ENCODE measurements around the gene ASB1. TPM values are rescaled to one million over a fixed set of nuclear protein-coding genes. Genes with fewer than 3 reads are reported as not detected.

The ASB1 gene
- total and polyA plus RNA-seq, 9 of the 15 experiments (the other 6 are each of a cell fraction or from before 2014, with no cell fraction given), result 6.3 to 37.7 (median 23.9) TPM

DNA sequence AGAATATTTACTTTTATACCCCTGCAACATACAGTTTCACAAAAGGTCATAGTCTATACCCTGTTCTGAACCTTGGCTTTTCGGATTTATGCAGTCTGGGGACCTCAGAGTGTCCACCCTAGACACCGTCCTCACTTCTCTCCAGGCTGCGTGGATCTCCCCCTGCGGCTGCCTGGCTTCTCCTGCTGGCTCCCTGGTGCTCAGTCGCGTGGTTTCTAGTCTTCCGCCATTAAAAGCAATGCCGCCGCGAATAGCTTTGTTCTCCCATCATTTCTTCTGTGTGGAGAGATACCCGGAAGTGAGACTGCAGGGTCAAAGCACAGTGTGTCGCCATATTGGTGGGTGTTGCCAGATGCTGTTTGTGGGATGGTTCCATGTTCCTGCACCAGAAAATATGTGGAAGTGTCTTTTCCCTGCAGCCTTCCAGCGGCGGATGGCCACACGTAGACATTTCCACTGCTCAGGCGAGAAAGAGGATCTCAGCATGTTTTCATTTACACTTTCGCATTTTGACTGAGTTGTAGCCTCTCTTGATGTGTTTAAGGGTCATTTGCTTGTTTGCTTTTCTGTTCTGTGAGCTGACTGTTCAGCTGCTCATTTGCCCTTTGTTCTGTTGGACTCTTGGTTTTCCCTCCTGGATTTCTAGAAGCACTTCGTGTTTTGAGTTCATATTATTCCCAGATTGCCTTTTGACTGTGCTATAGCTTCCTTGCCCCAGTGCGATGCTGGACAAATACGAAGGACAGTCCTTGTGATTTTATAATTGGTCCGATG lies 22.9 kb upstream of the ASB1 start:
- WGBS (ENCODE audit: insufficient coverage, low coverage, missing lambda C conversion rate), result 81% methylated on average over 20 of the region's 21 CpGs
- no peaks in the 10 kb centered on the region for H3K9me1 ChIP-seq (ENCODE audit: control insufficient read depth, insufficient read depth, low read length)
- no peaks in the 10 kb centered on the region for H4K20me1 ChIP-seq (replicated peaks; ENCODE audit: control insufficient read depth, insufficient read depth, low read length)
- H3K9me3 ChIP-seq (replicated peaks; ENCODE audit: control insufficient read depth, insufficient read depth, low read depth, low read length), result no peaks in the 10 kb centered on the region
- H3K79me2 ChIP-seq (ENCODE audit: control insufficient read depth, insufficient read depth, low read length), result no peaks in the 10 kb centered on the region
- no peak overlapping the region for H3K4me2 ChIP-seq (ENCODE audit: insufficient read depth, low read length)
- in situ Hi-C loops (cut with MboI), result no loop called here
- no peaks in the 10 kb centered on the region for H3K36me3 ChIP-seq (ENCODE audit: control insufficient read depth, insufficient read depth, low read length)
- BruUV-seq (replicated peaks), result no TSS peak
- no peak overlapping the region for H2AFZ ChIP-seq (ENCODE audit: low read depth, low read length)
- ATAC-seq, result no peak
- no peak overlapping the region for H3K27ac ChIP-seq (ENCODE audit: extremely low read depth, low read depth, low read length)
- H3K27me3 ChIP-seq (ENCODE audit: control insufficient read depth in 2 of 2, insufficient read depth in 2 of 2, low read length in 2 of 2), result no peaks in the 10 kb centered on the region
- TF ChIP-seq, protein P1, sequence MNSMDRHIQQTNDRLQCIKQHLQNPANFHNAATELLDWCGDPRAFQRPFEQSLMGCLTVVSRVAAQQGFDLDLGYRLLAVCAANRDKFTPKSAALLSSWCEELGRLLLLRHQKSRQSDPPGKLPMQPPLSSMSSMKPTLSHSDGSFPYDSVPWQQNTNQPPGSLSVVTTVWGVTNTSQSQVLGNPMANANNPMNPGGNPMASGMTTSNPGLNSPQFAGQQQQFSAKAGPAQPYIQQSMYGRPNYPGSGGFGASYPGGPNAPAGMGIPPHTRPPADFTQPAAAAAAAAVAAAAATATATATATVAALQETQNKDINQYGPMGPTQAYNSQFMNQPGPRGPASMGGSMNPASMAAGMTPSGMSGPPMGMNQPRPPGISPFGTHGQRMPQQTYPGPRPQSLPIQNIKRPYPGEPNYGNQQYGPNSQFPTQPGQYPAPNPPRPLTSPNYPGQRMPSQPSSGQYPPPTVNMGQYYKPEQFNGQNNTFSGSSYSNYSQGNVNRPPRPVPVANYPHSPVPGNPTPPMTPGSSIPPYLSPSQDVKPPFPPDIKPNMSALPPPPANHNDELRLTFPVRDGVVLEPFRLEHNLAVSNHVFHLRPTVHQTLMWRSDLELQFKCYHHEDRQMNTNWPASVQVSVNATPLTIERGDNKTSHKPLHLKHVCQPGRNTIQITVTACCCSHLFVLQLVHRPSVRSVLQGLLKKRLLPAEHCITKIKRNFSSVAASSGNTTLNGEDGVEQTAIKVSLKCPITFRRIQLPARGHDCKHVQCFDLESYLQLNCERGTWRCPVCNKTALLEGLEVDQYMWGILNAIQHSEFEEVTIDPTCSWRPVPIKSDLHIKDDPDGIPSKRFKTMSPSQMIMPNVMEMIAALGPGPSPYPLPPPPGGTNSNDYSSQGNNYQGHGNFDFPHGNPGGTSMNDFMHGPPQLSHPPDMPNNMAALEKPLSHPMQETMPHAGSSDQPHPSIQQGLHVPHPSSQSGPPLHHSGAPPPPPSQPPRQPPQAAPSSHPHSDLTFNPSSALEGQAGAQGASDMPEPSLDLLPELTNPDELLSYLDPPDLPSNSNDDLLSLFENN (IDR thresholded peaks at IDR 0.05; ENCODE audit: low read depth in 2 of 2, low read length in 2 of 2), result no peak
- no peak for TF ChIP-seq ZNF124 (CRISPR knock-in tag; IDR thresholded peaks at IDR 0.05)
- TF ChIP-seq, protein P2, sequence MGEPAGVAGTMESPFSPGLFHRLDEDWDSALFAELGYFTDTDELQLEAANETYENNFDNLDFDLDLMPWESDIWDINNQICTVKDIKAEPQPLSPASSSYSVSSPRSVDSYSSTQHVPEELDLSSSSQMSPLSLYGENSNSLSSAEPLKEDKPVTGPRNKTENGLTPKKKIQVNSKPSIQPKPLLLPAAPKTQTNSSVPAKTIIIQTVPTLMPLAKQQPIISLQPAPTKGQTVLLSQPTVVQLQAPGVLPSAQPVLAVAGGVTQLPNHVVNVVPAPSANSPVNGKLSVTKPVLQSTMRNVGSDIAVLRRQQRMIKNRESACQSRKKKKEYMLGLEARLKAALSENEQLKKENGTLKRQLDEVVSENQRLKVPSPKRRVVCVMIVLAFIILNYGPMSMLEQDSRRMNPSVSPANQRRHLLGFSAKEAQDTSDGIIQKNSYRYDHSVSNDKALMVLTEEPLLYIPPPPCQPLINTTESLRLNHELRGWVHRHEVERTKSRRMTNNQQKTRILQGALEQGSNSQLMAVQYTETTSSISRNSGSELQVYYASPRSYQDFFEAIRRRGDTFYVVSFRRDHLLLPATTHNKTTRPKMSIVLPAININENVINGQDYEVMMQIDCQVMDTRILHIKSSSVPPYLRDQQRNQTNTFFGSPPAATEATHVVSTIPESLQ (CRISPR knock-in tag; IDR thresholded peaks at IDR 0.05), result no peak
- TF ChIP-seq, protein P3, sequence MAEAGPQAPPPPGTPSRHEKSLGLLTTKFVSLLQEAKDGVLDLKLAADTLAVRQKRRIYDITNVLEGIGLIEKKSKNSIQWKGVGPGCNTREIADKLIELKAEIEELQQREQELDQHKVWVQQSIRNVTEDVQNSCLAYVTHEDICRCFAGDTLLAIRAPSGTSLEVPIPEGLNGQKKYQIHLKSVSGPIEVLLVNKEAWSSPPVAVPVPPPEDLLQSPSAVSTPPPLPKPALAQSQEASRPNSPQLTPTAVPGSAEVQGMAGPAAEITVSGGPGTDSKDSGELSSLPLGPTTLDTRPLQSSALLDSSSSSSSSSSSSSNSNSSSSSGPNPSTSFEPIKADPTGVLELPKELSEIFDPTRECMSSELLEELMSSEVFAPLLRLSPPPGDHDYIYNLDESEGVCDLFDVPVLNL (CRISPR knock-in tag; IDR thresholded peaks at IDR 0.05; ENCODE audit: low read depth), result no peak
- TF ChIP-seq HIVEP1 (CRISPR knock-in tag; IDR thresholded peaks at IDR 0.05), result no peak
- no peak for TF ChIP-seq FOS (IDR thresholded peaks at IDR 0.05; ENCODE audit: extremely low read depth, insufficient read length)
- TF ChIP-seq PRPF4 (IDR thresholded peaks at IDR 0.05; ENCODE audit: insufficient read depth, low read depth, low read length, poor library complexity, severe bottlenecking), result no peak
- no peak for TF ChIP-seq SIRT6 (IDR thresholded peaks at IDR 0.05; ENCODE audit: low read depth, low read length)
- no peak for TF ChIP-seq RBM17 (IDR thresholded peaks at IDR 0.05; ENCODE audit: borderline replicate concordance, low read depth, low read length)
- H3K4me3 ChIP-seq, result no peak overlapping the region
- intact Hi-C loops (cut with micrococcal nuclease), result no loop called here
- H3K9ac ChIP-seq (ENCODE audit: insufficient read depth in 1 of 2, low read depth in 2 of 2, low read length in 2 of 2), result no peak overlapping the region
- peaks cover 7 to 14% of the 10 kb centered on the region in 2 experiments; a peak in 4 of 5 replicates for H3K4me1 ChIP-seq (replicated peaks in 1 of 2; ENCODE audit: control insufficient read depth in 2 of 2, insufficient read depth in 2 of 2, low read length in 2 of 2)
- DNase-seq (ENCODE audit: extremely low read depth in 1 of 4, low spot score in 3 of 4), result no peak
- POLR2A ChIA-PET, result interaction anchor here (0.7 kb wide), 1 partner anchor 11 kb away, joined by 3 read pairs; no protein-coding TSS in a partner anchor
- CTCF ChIA-PET (ENCODE audit: low intra/inter-chr PET ratio), result no interaction called here
- no peak for FAIRE-seq
